Stimulated activated CD4-positive, alpha-beta T cell treated with anti-CD3 and anti-CD28 coated beads, Interleukin-4, amount 100 ng/mL, for 48 hours (primary cell): ENCODE data around the gene KLF18.
"Not testable (repeated sequence)": the region's sequence is repeated elsewhere in the genome, so short reads cannot be mapped to it uniquely, and the experiment has no call there.

Source experiments
- DNase-seq, 2 donors: peaks; one replicate each; pipeline ENCODE4 v3.0.0-alpha.2; 2020; ENCODE audit warnings: low read depth in 2 of 2

KLF18 gene

DNA sequence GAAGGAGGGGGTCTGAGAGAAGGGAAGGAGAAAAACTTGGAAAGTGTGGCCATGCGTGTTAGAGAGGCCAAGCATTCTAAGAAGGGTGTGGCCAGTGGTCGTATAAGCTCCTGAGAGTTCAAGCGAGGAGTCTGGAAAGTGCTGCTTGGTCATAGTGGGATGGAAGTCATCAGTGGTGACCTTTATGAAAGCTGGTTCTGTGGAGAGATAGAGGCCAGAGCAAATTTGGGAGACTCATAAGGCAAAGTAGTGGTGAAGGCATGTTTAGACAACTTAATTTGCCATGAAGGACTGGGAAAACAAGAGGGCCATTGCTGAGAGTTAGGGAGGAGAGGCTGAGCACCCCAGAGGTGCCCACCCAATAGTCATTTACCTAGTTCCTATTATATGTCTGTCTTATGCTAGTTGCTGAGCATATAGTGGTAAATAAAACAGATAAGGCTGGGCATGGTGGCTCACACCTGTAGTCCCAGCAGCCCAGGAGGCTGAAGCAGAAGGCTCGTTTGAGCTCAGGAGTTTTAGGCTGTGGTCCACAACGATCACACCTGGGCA lies 21.0 kb downstream of the KLF18 start:
- no peak for DNase-seq

DNA sequence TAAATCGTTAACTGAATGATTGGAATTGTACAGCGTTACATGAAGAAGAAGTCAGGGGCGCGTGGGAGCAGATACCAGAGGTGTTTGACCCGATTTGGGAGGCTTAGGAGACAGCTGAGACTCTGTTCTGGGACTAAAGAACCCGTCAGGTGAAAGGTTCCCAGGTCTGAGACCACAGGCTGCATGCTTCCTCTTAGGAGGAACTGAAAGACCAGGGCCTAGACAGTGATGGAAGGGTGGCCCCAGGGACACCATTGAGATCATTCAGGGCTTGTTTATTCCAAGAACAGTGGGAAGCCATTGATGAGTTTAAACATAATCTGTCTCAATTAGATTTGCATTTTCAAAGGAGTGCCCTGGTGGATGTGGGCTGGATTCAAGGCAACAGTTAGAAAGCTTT lies 21.9 kb downstream of the KLF18 start:
- DNase-seq, result no peak

DNA sequence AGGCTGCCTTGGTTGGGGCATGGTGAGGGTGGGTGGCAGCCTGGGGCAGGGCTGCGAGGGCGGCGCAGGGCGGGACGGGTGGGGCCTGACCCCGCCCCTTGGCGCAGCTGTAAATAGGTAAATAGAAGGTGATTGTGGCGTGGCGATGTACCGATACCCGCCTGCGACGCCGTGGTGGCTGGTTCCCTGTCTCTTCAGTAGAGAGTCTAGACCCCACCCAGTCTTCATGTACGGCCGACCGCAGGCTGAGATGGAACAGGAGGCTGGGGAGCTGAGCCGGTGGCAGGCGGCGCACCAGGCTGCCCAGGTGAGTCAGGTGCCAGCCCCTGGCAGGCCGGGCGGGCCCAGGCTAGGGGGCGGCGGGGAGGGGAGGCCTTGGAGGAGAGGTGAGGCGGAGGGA lies 22.7 kb downstream of the KLF18 start, which contains the start of gene KLF17:
Gene KLF17 (plus strand): TSS at position 140 of the 400 bp plus-strand sequence. CDS start 87 bp downstream, at position 227.
- no peak for DNase-seq

DNA sequence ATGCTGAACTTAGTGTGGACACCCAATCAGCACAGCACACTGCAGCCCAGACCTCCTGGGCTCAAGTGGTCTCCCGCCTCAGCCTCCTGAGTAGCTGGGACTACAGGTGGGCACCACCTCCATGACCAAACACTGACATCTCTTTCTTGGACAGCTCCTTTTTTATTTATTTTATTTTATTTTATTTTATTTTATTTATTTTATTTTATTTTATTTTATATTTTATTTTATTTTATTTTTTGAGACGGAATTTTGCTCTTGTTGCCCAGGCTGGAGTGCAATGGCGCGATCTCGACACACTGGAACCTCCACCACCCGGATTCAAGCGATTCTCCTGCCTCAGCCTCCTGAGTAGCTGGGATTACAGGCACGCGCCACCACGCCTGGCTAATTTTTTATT lies 24.2 kb downstream of the KLF18 start:
- DNase-seq, result not testable (repeated sequence)

DNA sequence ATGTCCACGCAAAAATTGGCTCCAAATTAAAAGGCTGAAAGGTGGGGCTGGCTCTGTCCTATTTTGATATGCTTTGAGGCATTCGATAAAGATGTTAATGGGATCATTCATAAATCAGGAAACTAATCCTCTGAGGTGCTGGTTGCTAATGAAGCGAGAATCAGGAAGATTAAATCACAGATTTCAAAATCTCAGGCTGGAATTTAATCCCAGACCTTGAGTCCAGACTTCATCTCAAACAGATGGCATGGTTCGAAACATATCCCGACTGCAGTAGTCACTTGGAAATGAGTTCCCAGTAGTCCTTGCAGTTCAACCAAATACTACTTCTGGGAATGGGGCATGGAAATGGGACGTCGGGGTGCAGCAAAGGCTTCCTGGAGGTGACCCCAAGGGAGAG lies 27.3 kb downstream of the KLF18 start:
- no peak for DNase-seq

DNA sequence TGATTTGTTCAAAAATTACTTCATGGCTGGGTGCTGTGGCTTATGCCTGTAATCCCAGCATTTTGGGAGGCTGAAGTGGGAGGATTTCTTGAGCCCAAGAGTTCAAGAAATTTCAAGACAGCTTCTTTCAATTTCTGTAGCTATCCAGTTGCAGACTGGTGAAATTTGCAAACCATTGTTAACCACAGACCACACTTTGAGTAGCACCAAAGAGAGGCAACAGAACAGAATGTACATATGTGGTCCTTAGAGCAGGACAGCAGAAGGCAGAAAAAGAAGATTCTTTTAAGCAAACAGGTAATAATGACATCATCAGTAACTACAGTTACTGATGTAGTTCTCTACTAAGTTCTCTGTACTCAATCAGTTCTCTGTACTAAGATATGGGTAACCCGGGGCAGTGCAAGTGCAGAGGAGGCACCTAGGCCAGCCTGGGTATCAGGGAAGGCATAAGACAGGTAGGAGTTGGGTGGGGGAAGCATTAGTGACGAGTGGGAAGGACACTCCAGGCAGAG lies 28.3 kb downstream of the KLF18 start:
- no peak for DNase-seq

DNA sequence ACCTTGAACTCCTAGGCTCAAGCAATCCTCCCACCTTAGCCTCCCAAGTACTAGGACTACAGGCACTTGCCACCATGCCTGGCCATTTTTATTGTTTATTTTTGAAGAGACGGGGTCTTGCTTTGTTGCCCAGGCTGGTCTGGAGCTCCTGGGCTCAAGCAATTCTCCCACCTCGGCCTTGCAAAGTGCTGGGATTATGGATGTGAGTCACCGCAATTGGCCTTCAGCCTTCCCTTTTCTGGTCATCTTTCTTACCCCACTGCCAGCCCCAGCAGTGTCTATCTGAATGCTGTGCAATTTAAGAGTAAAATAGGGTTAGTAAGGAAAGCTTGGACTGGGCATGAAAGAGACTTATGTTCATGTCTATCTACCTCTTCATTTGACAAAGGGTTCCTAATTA lies 28.9 kb downstream of the KLF18 start:
- DNase-seq, result no peak

DNA sequence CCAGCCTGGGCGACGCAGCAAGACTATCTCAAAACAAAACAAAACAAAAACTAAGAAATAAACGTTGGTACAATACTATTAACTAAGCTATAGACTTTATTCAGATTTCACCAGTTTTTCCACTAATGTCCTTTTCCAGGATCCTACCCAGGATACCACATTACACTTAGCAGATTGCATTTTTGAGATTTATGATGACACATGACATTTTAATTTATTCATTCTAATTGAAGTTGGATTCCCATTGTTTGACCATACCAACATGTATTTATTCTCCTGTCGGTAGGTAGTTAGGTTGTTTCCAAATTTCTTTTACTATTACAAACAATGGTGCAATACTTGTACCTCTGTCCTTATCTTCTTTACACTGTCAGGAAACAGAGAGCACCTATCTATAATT lies 29.6 kb downstream of the KLF18 start:
- DNase-seq, result no peak

DNA sequence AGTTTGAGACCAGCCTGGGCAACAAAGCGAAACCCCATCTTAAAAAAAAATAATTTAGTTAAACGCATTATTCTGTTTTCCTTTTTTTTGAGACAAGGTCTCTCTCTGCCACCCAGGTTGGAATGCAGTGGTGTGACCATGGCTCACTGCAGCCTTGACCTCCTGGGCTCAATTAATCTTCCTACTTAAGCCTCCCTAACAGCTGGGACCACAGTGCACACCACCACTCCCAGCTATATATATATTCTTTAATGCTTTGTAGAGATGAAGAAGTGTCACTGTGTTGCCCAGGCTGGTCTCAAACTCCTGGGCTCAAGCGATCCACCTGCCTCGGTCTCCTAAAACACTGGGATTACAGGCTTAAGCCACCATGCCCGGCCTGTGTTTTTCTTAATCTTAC lies 30.5 kb downstream of the KLF18 start:
- DNase-seq, result no peak

DNA sequence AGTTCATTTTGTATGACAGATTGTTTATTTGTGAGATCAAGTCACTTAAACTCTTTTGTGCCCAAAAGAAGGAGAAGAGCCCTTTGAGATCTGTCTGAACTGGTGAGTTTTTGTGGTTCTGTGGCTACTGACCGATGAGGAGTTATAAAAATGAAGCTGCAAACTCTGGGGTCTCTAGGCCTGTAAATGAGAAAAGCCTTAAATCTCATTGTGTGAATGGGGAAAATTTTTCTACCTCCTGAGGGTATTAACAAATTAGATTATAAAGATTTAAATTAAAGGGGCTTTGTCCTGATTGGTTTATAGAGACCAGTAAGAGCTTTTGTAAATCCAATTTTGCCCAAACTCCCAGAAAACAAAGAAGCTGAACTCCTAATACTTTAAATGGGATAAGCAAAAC lies 32.5 kb downstream of the KLF18 start:
- no peak for DNase-seq

DNA sequence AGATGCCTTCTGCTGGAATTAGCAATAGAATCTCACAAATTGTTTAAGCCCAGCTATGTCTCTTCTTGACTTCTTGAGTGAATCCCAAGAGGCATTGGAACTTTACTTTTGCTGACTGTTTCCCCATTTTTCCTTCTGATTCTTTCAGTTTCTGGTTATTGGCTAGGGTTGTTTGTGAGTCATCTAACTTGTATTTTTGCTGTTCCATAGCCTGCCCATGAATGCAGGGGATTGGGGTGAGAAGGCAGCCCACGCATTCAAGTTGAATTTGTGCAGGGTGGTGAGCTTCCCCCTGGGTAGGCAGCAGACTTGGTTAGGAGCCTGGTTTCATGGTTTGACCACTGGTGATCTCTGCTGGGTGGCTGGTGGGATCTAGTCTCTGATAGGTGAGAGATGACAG lies 33.2 kb downstream of the KLF18 start:
- no peak for DNase-seq

DNA sequence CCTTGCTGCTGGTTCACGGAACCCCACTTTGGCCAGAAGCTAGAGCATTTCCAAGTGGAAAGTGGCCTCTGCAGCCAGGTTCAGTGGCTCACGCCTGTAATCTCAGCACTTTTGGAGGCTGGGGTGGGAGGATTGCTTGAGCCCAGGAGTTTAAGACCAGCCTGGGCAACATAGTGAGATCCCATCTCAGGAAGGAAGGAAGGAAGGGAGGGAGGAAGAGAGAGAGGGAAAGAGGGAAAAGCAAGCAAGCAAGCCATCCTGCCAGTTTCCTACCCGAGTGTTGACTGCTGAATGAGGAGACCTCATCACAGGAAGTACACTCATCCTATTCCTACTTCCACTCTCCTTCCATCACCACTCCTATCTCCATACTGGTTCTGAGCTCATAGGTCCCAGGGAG lies 35.6 kb downstream of the KLF18 start:
- DNase-seq, result no peak

DNA sequence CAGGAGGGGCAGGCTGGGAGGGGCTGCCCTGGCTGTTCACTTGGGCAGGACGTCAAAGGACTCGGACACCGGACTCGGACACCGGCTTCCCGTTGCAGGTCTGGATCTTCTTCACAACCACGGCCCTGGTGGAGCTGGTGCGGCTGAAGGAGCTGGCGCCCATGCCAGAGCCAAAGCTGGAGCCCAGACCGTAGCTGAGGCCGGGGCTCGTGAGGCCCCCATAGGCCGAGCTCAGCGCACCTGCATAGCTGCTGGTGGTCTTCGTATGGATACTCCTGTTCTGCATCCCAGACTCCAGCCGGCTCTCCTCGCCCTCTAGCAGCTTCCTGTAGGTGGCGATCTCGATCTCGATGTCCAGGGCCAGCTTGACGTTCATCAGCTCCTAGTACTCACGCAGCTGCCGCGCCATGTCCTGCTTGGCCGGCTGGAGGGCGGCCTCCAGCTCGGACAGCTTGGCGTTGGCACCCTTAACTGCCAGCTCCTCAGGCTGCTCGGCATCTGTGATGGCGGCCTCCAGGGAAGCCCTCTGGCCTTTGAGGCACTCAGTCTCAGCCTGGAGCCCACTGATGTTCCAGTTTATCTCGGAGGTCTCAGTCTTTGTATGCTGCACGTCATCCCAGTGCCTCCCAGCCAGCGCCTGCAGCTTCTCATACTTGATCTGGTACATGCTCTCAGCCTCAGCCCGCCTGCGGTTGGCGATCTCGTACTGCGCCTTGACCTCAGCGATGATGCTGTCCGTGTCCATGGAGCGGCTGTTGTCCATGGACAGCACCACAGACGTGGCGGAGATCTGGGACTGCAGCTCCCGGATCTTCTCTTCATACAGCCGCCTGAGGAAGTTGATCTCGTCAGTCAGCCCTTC lies 37.9 kb downstream of the KLF18 start:
- DNase-seq, result no peak

DNA sequence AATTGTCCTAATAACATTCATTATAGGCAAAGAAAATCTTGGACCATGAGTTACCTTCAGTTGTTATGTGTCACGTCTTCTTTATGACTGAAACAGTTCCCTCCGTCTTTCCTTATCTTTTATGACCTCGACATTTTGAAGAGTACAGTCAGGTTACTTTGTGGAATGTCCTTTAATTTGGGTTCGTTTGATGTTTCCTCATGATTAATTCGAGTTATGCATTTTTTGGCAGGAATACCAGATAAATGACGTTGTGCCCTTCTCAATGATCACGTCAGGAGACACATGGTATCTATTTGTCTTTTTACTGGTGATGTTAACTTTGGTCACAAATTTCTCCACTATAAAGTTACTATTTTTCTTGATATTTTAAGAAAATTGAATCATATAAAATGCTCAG lies 40.1 kb downstream of the KLF18 start:
- no peak for DNase-seq

DNA sequence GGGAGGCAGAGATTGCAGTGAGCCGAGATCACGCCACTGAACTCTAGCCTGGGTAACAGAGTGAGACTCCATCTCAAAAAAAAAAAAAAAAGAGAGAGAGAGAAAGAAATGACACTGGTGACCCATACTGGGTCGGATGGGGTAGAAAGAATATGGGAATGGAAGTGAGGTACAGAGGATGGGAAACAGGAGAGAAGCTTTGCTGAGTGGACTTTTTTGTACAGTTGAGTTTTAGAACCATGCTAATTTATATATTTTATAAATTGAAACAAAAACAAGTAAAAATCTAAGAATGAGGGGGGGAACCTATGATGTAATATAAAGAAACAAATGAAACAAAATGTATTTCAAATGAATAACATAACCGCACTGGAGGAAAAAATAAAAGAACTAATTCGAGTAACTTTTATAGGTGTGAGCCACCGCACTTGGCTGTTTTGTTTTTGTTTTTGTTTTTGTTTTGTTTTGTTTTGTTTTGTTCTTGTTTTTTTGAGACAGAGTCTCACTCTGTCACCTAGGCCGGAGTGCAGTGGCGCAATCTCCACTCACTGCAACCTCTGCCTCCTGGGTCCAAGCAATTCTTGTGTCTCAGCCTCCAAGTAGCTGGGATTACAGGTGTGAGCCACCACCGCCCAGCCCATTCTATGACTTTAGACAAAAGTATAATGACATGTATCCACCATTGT lies 41.1 kb downstream of the KLF18 start:
- DNase-seq, result no peak

DNA sequence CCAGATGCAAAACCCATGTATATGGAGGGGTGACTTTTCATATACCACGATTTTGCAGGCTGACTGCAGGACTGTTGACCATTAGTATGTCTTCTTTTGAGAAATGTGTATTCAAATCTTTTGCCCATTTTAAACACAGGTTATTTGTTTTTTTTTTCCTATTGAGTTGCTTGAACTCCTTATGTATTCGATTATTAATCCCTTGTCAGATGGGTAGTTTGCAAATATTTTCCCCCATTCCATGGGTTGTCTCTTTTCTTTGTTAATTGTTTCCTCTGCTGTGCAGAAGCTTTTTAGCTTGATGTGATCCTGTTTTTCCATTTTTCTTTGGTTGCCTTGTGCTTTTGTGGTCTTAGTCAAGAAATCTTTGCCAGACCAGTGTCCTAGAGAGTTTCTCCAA lies 47.4 kb downstream of the KLF18 start:
- DNase-seq, result no peak

DNA sequence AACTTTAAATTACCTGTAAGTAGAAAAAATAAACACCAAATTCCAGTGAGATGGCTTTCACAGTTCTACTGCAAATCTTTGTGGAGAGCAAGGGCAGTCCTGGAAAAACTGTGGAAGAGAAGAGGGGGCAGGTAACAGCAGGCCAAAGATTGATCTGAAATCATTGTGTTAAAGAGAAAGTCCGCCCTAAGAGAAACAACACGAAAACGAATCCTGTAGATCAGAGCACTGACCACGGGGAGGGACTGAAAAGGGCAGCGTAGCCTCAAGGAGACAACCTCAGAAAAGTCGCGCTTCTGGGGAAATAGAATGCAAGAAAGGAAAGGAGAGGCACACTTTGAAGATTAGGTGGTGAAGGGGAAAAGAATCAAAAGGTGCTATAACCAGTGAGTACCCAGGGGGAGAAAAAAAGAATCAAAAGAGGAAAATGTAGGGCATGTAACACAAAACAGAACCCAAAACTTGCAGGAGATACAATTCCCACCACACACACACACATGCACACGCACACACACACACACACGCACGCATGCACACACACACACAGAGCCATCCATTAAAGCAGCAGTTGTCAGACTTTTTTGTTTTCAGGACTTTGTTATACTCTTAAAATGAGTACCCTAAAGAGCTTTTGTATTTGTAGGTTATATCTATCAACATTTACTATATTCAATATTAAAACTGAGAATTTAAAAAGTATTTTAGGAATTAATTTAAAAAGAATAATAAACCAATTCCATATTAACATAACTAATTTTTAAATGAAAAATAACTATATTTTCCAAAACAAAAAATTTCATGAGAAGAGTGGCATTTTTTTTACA lies 50.8 kb downstream of the KLF18 start:
- no peak for DNase-seq

DNA sequence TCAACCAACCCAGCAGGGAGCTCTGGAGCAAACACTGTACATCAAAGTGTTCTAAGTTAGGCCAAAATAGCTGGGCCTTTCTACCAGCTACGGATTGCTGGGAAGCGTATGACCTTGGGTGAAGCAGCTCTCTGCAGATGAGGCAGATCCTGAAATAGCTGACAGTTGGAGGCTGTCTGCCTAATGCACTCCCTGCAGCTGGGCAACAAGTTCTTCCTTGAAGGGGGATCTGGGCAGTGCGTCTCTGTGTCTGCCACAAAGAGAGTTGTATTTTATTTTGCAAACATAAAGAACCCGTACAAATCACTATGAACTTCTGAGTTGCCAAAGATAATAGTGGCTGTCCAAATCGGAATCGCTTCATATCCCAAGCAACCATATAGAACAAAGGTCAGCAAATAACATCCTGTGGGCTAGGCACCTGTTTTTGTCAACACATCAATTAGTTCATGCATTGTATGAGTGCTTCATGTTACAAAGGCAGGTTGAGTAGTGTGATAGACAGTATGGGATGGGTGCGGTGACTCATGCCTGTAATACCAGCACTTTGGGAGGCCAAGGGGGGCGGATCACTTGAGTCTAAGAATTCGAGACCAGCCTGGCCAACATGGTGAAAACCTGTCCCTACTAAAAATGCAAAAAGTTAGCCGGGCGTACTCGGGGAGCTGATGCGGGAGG lies 51.9 kb downstream of the KLF18 start:
- no peak for DNase-seq
